ENCODE data around the gene PTPRD.

The PTPRD gene

GRCh38 chr9:9792144-9792857 is 820.5 kb downstream of the PTPRD start:
- H3K4me3 ChIP-seq (ENCODE audit: low read depth, low read length): no peak overlapping the region
- DNase-seq (ENCODE audit: low read depth): no peak
- TF ChIP-seq CTCF (conservative IDR thresholded peaks at IDR 0.05; ENCODE audit: low read depth, low read length): no peak

GRCh38 chr9:9791611-9792010 is 821.2 kb downstream of the PTPRD start:
- no peak overlapping the region for H3K4me3 ChIP-seq (ENCODE audit: low read depth, low read length)
- TF ChIP-seq CTCF (conservative IDR thresholded peaks at IDR 0.05; ENCODE audit: low read depth, low read length): no peak
- DNase-seq (ENCODE audit: low read depth): peak; percentile 26

GRCh38 chr9:9790216-9790872 is 822.5 kb downstream of the PTPRD start:
- peak; percentile 16 for DNase-seq (ENCODE audit: low read depth)
- no peak overlapping the region for H3K4me3 ChIP-seq (ENCODE audit: low read depth, low read length)
- TF ChIP-seq CTCF (conservative IDR thresholded peaks at IDR 0.05; ENCODE audit: low read depth, low read length): peak; percentile 58

- H3K4me3 ChIP-seq (ENCODE audit: low read depth, low read length): no peak overlapping the region
- TF ChIP-seq CTCF (conservative IDR thresholded peaks at IDR 0.05; ENCODE audit: low read depth, low read length): no peak
- no peak for DNase-seq (ENCODE audit: low read depth)
Observed at GRCh38 chr9:9783711-9784110, 829.1 kb downstream of the PTPRD start.

- TF ChIP-seq CTCF (conservative IDR thresholded peaks at IDR 0.05; ENCODE audit: low read depth, low read length): no peak
- no peak for DNase-seq (ENCODE audit: low read depth)
- H3K4me3 ChIP-seq (ENCODE audit: low read depth, low read length): no peak overlapping the region
Observed at GRCh38 chr9:9783211-9783610, 829.6 kb downstream of the PTPRD start.

- DNase-seq (ENCODE audit: low read depth): no peak
- no peak for TF ChIP-seq CTCF (conservative IDR thresholded peaks at IDR 0.05; ENCODE audit: low read depth, low read length)
- no peak overlapping the region for H3K4me3 ChIP-seq (ENCODE audit: low read depth, low read length)
Observed at GRCh38 chr9:9778293-9778692, 834.5 kb downstream of the PTPRD start.

- no peak for TF ChIP-seq CTCF (conservative IDR thresholded peaks at IDR 0.05; ENCODE audit: low read depth, low read length)
- no peak overlapping the region for H3K4me3 ChIP-seq (ENCODE audit: low read depth, low read length)
- DNase-seq (ENCODE audit: low read depth): no peak
Observed at GRCh38 chr9:9774471-9774870, 838.3 kb downstream of the PTPRD start.

Data from choroid plexus epithelial cell (primary cell).